ENCODE measurements around the gene RUFY3.

DNA sequence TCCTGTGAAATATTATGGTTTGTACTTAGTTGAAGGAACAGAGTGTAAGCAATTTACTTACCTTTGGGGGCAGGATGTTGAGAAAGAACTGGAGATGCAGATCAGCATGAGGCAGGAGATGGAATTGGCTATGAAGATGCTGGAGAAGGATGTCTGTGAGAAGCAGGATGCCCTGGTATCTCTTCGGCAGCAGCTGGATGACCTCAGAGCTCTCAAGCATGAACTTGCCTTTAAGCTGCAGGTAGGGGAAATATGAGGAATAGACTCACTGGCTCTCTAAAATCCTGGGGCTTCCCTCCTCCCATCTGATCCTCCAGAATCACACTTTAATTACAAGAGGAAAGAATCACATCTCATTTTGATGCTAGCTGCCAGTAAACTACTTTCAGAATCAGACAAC, 67.0 kb downstream of the RUFY3 start:
- no peak for TF ChIP-seq POLR2A (IDR thresholded peaks at IDR 0.05; ENCODE audit: low read depth, low read length)
- no peak for TF ChIP-seq TAF1 (IDR thresholded peaks at IDR 0.05; ENCODE audit: borderline replicate concordance, low read depth, low read length)
